Activated B cell treated with CpG ODN at 0.5 μM for 24 hours (primary cell): ENCODE data around the gene PPFIBP1. TPM values are rescaled to one million over a fixed set of nuclear protein-coding genes. Genes with fewer than 3 reads are reported as not detected.

Experiments
- ATAC-seq: fragments of 200-7000 bp; cut with Tn5 transposase; one replicate; pipeline ENCODE4 v1.10.0; 2021; ENCODE audit warnings: low read depth, mild to moderate bottlenecking, moderate library complexity
- CTCF ChIA-PET: fragments of 350-600 bp; sonication (Branson Sonifier 250); formaldehyde crosslinking; loops from one replicate; lab custom pipeline; 2021; ENCODE audit warnings: antibody characterized with exemption; lab: Charles Lee
- POLR2A ChIA-PET: fragments of 350-600 bp; sonication (Branson Sonifier 250); formaldehyde crosslinking; loops from one replicate; lab custom pipeline; 2021; ENCODE audit warnings: antibody characterized with exemption; lab: Charles Lee
- DNase-seq: peaks from one replicate; pipeline ENCODE4 v3.0.0; 2022
- H3K27ac Mint-ChIP-seq: one replicate; pipeline ENCODE4 v1.8.0; 2020; ENCODE audit warnings: mixed read lengths
- H3K27me3 Mint-ChIP-seq: one replicate; pipeline ENCODE4 v1.8.0; 2021; ENCODE audit warnings: mixed read lengths
- H3K36me3 Mint-ChIP-seq: one replicate; pipeline ENCODE4 v1.8.0; 2021; ENCODE audit warnings: low read depth, mixed read lengths
- H3K4me1 Mint-ChIP-seq: one replicate; pipeline ENCODE4 v1.8.0; 2021; ENCODE audit warnings: mixed read lengths
- H3K4me3 Mint-ChIP-seq: one replicate; pipeline ENCODE4 v1.8.0; 2020; ENCODE audit warnings: mild to moderate bottlenecking, mixed read lengths
- H3K9me3 Mint-ChIP-seq: one replicate; pipeline ENCODE4 v1.8.0; 2020; ENCODE audit warnings: mixed read lengths
- CTCF ChIP-seq: fragments of 200-600 bp; IDR thresholded peaks from one replicate; pipeline ENCODE4 v1.8.0; 2022; ENCODE audit warnings: antibody characterized with exemption, mild to moderate bottlenecking
- intact Hi-C: fragments of 100-400 bp; cut with micrococcal nuclease; formaldehyde crosslinking; loops from one replicate; pipeline ENCODE4 v1.15.1; 2024
- total RNA-seq: library from RNA; stranded (reverse); gene quantifications from 2 replicates; pipeline ENCODE4 v1.2.3, GENCODE V29; 2022

The PPFIBP1 gene
- total RNA-seq, 1 donor from 2014 or later: 8.1 TPM

DNA sequence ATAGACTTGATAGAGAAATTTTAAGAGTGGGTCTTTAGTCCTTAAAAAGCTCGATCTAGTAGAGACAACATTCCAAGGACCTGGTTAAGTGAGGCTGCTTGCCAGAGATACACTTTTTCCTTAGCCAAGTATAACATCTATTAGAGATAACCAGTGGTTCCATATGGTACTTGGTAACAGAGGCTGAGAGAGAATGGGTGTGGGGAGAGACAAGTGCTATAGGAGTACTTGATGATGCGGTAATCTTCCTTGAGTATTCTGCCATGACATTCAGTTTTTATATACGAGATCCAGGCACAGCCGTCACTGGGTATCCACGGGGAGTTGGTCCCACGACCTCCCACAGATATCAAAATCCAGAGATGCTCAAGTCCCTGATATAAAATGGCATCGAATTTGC, 94.8 kb downstream of the PPFIBP1 start:
- no peak for TF ChIP-seq CTCF
- ChIA-PET CTCF (no interaction called here), POLR2A (no interaction called here)

DNA sequence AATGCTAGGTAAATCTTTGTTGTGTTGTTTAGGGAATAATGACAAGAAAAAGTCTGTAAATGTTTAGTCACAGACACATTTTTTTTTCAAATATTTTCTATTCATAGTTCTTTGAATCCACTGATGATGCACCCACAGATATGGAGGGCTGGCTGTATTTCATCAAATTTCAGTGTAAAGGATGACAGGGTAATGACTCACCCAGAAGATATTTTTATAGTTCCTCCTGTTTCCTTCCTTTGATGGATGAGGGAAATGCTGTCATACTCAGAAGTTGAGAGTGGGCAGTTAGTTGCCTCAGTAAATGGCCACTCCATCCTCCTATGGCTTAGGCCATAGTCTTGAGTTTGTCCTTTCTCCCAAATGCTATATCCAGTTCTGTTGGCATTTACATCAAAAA, 95.3 kb downstream of the PPFIBP1 start:
- intact Hi-C loops: no loop called here
- TF ChIP-seq CTCF: no peak
- H3K4me3 Mint-ChIP-seq: no peak overlapping the region
- no peak for DNase-seq
- ChIA-PET POLR2A (no interaction called here), CTCF (no interaction called here)
- no peaks in the 10 kb centered on the region for H3K36me3 Mint-ChIP-seq
- ATAC-seq: no peak
- H3K9me3 Mint-ChIP-seq: no peaks in the 10 kb centered on the region
- no peak overlapping the region for H3K27ac Mint-ChIP-seq
- no peaks in the 10 kb centered on the region for H3K27me3 Mint-ChIP-seq
- no peaks in the 10 kb centered on the region for H3K4me1 Mint-ChIP-seq

More for the DNA sequence above, 94.8 kb downstream of the PPFIBP1 start:
- no peaks in the 10 kb centered on the region for H3K4me1 Mint-ChIP-seq
- H3K27me3 Mint-ChIP-seq: no peaks in the 10 kb centered on the region
- DNase-seq (no peak), ATAC-seq (no peak)
- no peak overlapping the region for H3K4me3 Mint-ChIP-seq
- intact Hi-C loops: no loop called here
- no peaks in the 10 kb centered on the region for H3K36me3 Mint-ChIP-seq
- H3K9me3 Mint-ChIP-seq: no peaks in the 10 kb centered on the region
- no peak overlapping the region for H3K27ac Mint-ChIP-seq

- DNase-seq: no peak
- CTCF ChIA-PET: no interaction called here
- intact Hi-C loops: no loop called here
Measured at GRCh38 chr12:27620121-27620520, 96.1 kb downstream of the PPFIBP1 start.

GRCh38 chr12:27622436-27623195, 98.6 kb downstream of the PPFIBP1 start:
- Mint-ChIP-seq H3K9me3 (no peaks in the 10 kb centered on the region), H3K4me3 (no peak overlapping the region), H3K4me1 (peaks cover 5% of the 10 kb centered on the region), H3K27me3 (no peaks in the 10 kb centered on the region), H3K36me3 (no peaks in the 10 kb centered on the region), H3K27ac (no peak overlapping the region)
- TF ChIP-seq CTCF: no peak
- no peak for ATAC-seq
- ChIA-PET POLR2A (no interaction called here), CTCF (no interaction called here)
- intact Hi-C loops: no loop called here
- no peak for DNase-seq

More at GRCh38 chr12:27620121-27620520, 96.1 kb downstream of the PPFIBP1 start:
- Mint-ChIP-seq H3K9me3 (no peaks in the 10 kb centered on the region), H3K36me3 (no peaks in the 10 kb centered on the region), H3K27ac (no peak overlapping the region), H3K4me1 (no peaks in the 10 kb centered on the region), H3K27me3 (no peaks in the 10 kb centered on the region), H3K4me3 (no peak overlapping the region)
- TF ChIP-seq CTCF: no peak
- POLR2A ChIA-PET: no interaction called here
- ATAC-seq: no peak

GRCh38 chr12:27623645-27624044, 99.6 kb downstream of the PPFIBP1 start:
- CTCF ChIA-PET: interaction anchor here (2.0 kb wide), 1 partner anchor 189 kb away, joined by 5 read pairs; no protein-coding TSS in a partner anchor
- no peaks in the 10 kb centered on the region for H3K36me3 Mint-ChIP-seq
- no peaks in the 10 kb centered on the region for H3K9me3 Mint-ChIP-seq
- TF ChIP-seq CTCF: no peak
- peaks cover 5% of the 10 kb centered on the region for H3K4me1 Mint-ChIP-seq
- intact Hi-C loops: no loop called here
- no peak overlapping the region for H3K27ac Mint-ChIP-seq
- no peaks in the 10 kb centered on the region for H3K27me3 Mint-ChIP-seq
- H3K4me3 Mint-ChIP-seq: no peak overlapping the region
- POLR2A ChIA-PET: no interaction called here
- ATAC-seq (no peak), DNase-seq (no peak)
